DOHH2 (cell line): ENCODE results near the gene FGGY.

Experiments used
- H3F3A ChIP-seq: fragments of 200-600 bp; sonication (generic), shearing (Covaris generic); 2 replicates; pipeline ENCODE4 v1.6.0; 2016; ENCODE audit warnings: antibody characterized with exemption, mild to moderate bottlenecking; ENCODE audit not compliant: control insufficient read depth, insufficient read depth
- H3K27ac ChIP-seq: fragments of 200-600 bp; sonication (generic); 2 replicates; pipeline ENCODE4 v1.5.1; 2014; ENCODE audit warnings: low read depth, mild to moderate bottlenecking, low read length, moderate library complexity
- H3K27me3 ChIP-seq: fragments of 200-600 bp; sonication (generic); 2 replicates; pipeline ENCODE4 v1.6.1; 2014; ENCODE audit warnings: mild to moderate bottlenecking, low read length, mixed read lengths; ENCODE audit not compliant: control insufficient read depth
- H3K36me3 ChIP-seq: fragments of 200-600 bp; sonication (generic); 2 replicates; pipeline ENCODE4 v1.6.1; 2014; ENCODE audit warnings: mild to moderate bottlenecking, low read length, moderate library complexity, mixed read lengths; ENCODE audit not compliant: control insufficient read depth
- H3K4me1 ChIP-seq: fragments of 200-600 bp; sonication (generic); 2 replicates; pipeline ENCODE4 v1.6.1; 2014; ENCODE audit warnings: mild to moderate bottlenecking, low read length, mixed read lengths; ENCODE audit not compliant: control insufficient read depth
- H3K4me2 ChIP-seq: fragments of 200-600 bp; sonication (generic); 2 replicates; pipeline ENCODE4 v1.6.0; 2014; ENCODE audit warnings: mild to moderate bottlenecking, low read length, moderate library complexity
- H3K4me3 ChIP-seq: fragments of 200-600 bp; sonication (generic); 2 replicates; pipeline ENCODE4 v1.5.1; 2014; ENCODE audit warnings: mild to moderate bottlenecking, low read length, mixed read lengths
- H3K79me2 ChIP-seq: fragments of 200-600 bp; sonication (generic); 2 replicates; pipeline ENCODE4 v1.6.1; 2014; ENCODE audit warnings: mild to moderate bottlenecking, low read length, mixed read lengths; ENCODE audit not compliant: control insufficient read depth
- H3K9me2 ChIP-seq: fragments of 200-600 bp; sonication (generic); replicated peaks from 2 replicates; pipeline ENCODE4 v1.6.1; 2014; ENCODE audit warnings: mild to moderate bottlenecking, low read length, mixed read lengths; ENCODE audit not compliant: control insufficient read depth
- H3K9me3 ChIP-seq: fragments of 200-600 bp; sonication (generic); 2 replicates; pipeline ENCODE4 v1.6.1; 2014; ENCODE audit warnings: antibody characterized with exemption, low read length, mixed read lengths; ENCODE audit not compliant: control insufficient read depth, insufficient read depth
- H4K20me1 ChIP-seq: fragments of 200-600 bp; sonication (generic); 2 replicates; pipeline ENCODE4 v1.6.0; 2014; ENCODE audit warnings: low read depth, mild to moderate bottlenecking, antibody characterized with exemption, low read length, moderate library complexity; ENCODE audit not compliant: control insufficient read depth, insufficient read depth
- EZH2phosphoT487 ChIP-seq: fragments of 200-600 bp; sonication (generic); IDR thresholded peaks from 2 replicates; pipeline ENCODE4 v1.6.1; 2017; ENCODE audit warnings: borderline replicate concordance, mild to moderate bottlenecking, antibody characterized with exemption, low read length, moderate library complexity, mixed read lengths
- TF ChIP-seq, protein P1 (sequence below): fragments of 200-600 bp; sonication (generic); IDR thresholded peaks from one replicate; pipeline ENCODE4 v1.5.1; 2014; ENCODE audit warnings: antibody characterized with exemption, mild to moderate bottlenecking, low read depth, low read length; ENCODE audit not compliant: poor library complexity, severe bottlenecking

Gene FGGY

DNA sequence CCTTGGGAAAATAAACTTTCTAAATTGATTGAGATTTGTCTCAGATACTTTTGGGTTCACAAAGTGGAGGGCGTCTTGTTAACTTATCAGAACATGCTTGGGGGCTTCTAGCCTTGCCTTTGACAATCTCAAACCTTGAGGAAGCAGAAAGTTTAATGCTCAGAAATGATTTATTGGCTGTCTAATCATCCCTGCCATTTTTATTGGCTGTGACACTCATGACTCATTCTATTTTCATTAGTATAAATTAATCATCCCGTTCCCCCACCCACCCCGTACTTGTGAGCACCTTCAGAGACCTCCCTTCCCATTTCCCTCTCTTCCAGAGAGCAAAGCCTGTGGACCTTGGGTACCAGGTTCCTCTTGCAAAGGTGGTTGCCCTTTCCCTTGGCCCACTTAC, 87.1 kb downstream of the FGGY start:
- Histone ChIP-seq H3K9me2 (no peaks in the 10 kb centered on the region), H3K4me3 (no peak overlapping the region), H3K4me1 (no peaks in the 10 kb centered on the region), H4K20me1 (no peaks in the 10 kb centered on the region), H3K27ac (no peak overlapping the region), H3K4me2 (no peak overlapping the region), H3K36me3 (no peaks in the 10 kb centered on the region), H3K79me2 (no peaks in the 10 kb centered on the region), H3K9me3 (no peaks in the 10 kb centered on the region), H3K27me3 (no peaks in the 10 kb centered on the region), H3F3A (no peaks in the 10 kb centered on the region)
- TF ChIP-seq EZH2phosphoT487, result no peak
- TF ChIP-seq, protein P1, sequence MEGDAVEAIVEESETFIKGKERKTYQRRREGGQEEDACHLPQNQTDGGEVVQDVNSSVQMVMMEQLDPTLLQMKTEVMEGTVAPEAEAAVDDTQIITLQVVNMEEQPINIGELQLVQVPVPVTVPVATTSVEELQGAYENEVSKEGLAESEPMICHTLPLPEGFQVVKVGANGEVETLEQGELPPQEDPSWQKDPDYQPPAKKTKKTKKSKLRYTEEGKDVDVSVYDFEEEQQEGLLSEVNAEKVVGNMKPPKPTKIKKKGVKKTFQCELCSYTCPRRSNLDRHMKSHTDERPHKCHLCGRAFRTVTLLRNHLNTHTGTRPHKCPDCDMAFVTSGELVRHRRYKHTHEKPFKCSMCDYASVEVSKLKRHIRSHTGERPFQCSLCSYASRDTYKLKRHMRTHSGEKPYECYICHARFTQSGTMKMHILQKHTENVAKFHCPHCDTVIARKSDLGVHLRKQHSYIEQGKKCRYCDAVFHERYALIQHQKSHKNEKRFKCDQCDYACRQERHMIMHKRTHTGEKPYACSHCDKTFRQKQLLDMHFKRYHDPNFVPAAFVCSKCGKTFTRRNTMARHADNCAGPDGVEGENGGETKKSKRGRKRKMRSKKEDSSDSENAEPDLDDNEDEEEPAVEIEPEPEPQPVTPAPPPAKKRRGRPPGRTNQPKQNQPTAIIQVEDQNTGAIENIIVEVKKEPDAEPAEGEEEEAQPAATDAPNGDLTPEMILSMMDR, result no peak

DNA sequence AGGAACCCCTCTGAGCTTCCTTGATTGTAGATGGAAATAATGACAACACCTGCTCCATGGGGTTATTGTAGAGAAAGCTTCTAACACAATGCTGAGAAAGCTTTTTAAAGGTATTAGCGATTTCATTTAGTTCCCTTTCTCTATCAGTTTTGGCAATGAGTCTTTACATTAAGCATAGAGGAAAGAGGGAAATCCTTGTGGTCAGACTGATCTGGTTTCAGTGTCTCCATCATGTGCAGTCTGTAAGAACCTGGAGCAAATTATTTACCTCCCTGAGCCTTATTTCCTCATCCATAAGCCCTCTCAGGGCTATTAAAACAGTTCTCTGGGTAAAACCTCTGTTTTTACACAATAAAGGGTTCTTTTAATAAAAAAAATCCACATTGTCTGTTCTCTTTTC, 87.5 kb downstream of the FGGY start:
- Histone ChIP-seq H3K9me2 (no peaks in the 10 kb centered on the region), H3F3A (no peaks in the 10 kb centered on the region), H3K4me3 (no peak overlapping the region), H3K79me2 (no peaks in the 10 kb centered on the region), H3K4me1 (no peaks in the 10 kb centered on the region), H3K9me3 (no peaks in the 10 kb centered on the region), H3K36me3 (no peaks in the 10 kb centered on the region), H3K27ac (no peak overlapping the region), H4K20me1 (no peaks in the 10 kb centered on the region), H3K4me2 (no peak overlapping the region), H3K27me3 (no peaks in the 10 kb centered on the region)
- TF ChIP-seq, protein P1, result no peak
- no peak for TF ChIP-seq EZH2phosphoT487

DNA sequence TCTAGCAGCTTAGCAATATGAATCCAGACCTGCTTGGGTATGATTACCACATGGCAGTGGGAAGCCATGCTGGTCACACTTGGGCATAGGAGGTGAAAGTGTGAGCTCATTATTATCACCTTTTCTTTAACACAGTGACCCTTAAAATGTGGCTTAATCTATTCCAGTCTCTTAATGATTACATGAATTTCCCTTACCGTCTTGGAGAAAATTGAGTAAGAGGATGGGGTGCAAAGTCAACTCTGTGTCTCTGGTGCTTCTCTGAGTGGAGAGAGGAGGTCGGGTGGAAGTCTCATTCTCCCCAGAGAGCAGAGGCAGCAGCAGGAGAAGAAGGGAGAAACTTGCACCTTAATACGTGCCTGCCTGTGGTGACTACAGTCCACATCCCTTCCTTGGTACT, 91.3 kb downstream of the FGGY start:
- H3K4me3 ChIP-seq, result no peak overlapping the region
- no peaks in the 10 kb centered on the region for H3F3A ChIP-seq
- no peaks in the 10 kb centered on the region for H3K9me3 ChIP-seq
- no peaks in the 10 kb centered on the region for H3K36me3 ChIP-seq
- no peaks in the 10 kb centered on the region for H3K4me1 ChIP-seq
- H4K20me1 ChIP-seq, result no peaks in the 10 kb centered on the region
- no peak overlapping the region for H3K4me2 ChIP-seq
- no peaks in the 10 kb centered on the region for H3K79me2 ChIP-seq
- H3K27ac ChIP-seq, result no peak overlapping the region
- H3K9me2 ChIP-seq, result no peaks in the 10 kb centered on the region
- TF ChIP-seq EZH2phosphoT487, result no peak
- H3K27me3 ChIP-seq, result no peaks in the 10 kb centered on the region

DNA sequence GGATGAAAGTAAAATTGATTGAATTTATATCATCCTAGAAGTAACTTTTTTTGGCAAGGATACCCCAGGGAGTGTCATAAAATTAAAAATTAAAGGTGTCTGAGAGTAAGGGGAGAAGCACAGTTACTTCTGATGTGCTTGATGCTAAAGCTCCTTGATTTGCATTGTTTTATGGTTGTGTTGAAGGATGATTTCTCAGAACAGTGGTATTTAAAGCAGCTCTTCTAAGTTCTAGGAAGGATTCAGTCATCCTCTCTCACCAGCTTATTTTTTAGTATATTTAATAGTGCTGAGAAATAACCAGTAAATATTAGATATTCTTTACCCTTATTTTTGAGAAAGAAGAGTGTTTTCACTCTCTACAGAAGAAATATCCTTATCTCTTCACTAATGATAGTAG, 93.0 kb downstream of the FGGY start:
- Histone ChIP-seq H3F3A (no peaks in the 10 kb centered on the region), H3K9me2 (no peaks in the 10 kb centered on the region), H4K20me1 (no peaks in the 10 kb centered on the region), H3K27me3 (no peaks in the 10 kb centered on the region), H3K4me3 (no peak overlapping the region), H3K27ac (no peak overlapping the region), H3K4me1 (no peaks in the 10 kb centered on the region), H3K79me2 (no peaks in the 10 kb centered on the region), H3K36me3 (no peaks in the 10 kb centered on the region), H3K9me3 (no peaks in the 10 kb centered on the region), H3K4me2 (no peak overlapping the region)
- TF ChIP-seq, protein P1, result no peak
- no peak for TF ChIP-seq EZH2phosphoT487
